Stimulated activated CD4-positive, alpha-beta T cell treated with anti-CD3 and anti-CD28 coated beads, Interleukin-4, amount 100 ng/mL, for 4 hours (primary cell): ENCODE results near the gene MAN1A2.
"Not testable (repeated sequence)": the region's sequence is repeated elsewhere in the genome, so short reads cannot be mapped to it uniquely, and the experiment has no call there.

ENCODE experiments used
- DNase-seq, 2 experiments: peaks; one replicate each; pipeline ENCODE4 v3.0.0-alpha.2; 2020

Gene MAN1A2

GRCh38 chr1:117367046-117368025 lies at the start of gene MAN1A2:
TSS of gene MAN1A2 (plus strand) at chr1:117367449. CDS start at chr1:117368184, 735 bp downstream.
- DNase-seq, result peak; percentile 73 to 76

- no peak for DNase-seq
Observed at GRCh38 chr1:117318011-117318410, 49.2 kb upstream of the MAN1A2 start.

GRCh38 chr1:117318426-117318825 lies 48.8 kb upstream of the MAN1A2 start:
- no peak for DNase-seq

- no peak for DNase-seq
Observed at GRCh38 chr1:117320515-117320914, 46.7 kb upstream of the MAN1A2 start.

GRCh38 chr1:117321680-117322609 lies 45.3 kb upstream of the MAN1A2 start:
- DNase-seq, result no peak

- no peak for DNase-seq
Observed at GRCh38 chr1:117324357-117324756, 42.9 kb upstream of the MAN1A2 start.

GRCh38 chr1:117326035-117326434 lies 41.2 kb upstream of the MAN1A2 start:
- not testable (repeated sequence) for DNase-seq

- no peak for DNase-seq
Observed at GRCh38 chr1:117327011-117327410, 40.2 kb upstream of the MAN1A2 start.

- no peak for DNase-seq
Observed at GRCh38 chr1:117335376-117336086, 31.7 kb upstream of the MAN1A2 start.

- no peak for DNase-seq
Observed at GRCh38 chr1:117336088-117336817, 31.0 kb upstream of the MAN1A2 start.

GRCh38 chr1:117339866-117340700 lies 27.2 kb upstream of the MAN1A2 start:
- no peak for DNase-seq

- DNase-seq, result no peak
Observed at GRCh38 chr1:117341123-117341522, 26.1 kb upstream of the MAN1A2 start.

GRCh38 chr1:117342397-117342796 lies 24.9 kb upstream of the MAN1A2 start:
- DNase-seq, result no peak

- peak in 1 of 2 experiments; percentile 17 for DNase-seq
Observed at GRCh38 chr1:117346206-117346928, 20.9 kb upstream of the MAN1A2 start.

GRCh38 chr1:117347907-117348306 lies 19.3 kb upstream of the MAN1A2 start:
- no peak for DNase-seq

GRCh38 chr1:117352695-117353094 lies 14.6 kb upstream of the MAN1A2 start:
- DNase-seq, result not testable (repeated sequence)

GRCh38 chr1:117357833-117358603 lies 9.2 kb upstream of the MAN1A2 start:
- DNase-seq, result not testable (repeated sequence)

GRCh38 chr1:117358604-117358887 lies 8.7 kb upstream of the MAN1A2 start:
- not testable (repeated sequence) for DNase-seq

GRCh38 chr1:117359561-117360289 lies 7.5 kb upstream of the MAN1A2 start:
- no peak for DNase-seq
